Stomach (tissue), 9 donors: ENCODE results near the gene ADAM30. TPM values are rescaled to one million over a fixed set of nuclear protein-coding genes. Genes with fewer than 3 reads are reported as not detected.

Source experiments
- DNase-seq, 2 donors: peaks; one replicate each; pipeline versions ENCODE4 v3.0.0 to v3.0.0-alpha.2; 2013 to 2019
- H3K27ac ChIP-seq, 5 donors: fragments of 200-600 bp in 4 of 5; sonication (generic) in 4 of 5; one replicate each; pipeline ENCODE4 v1.5.1; 2013 to 2019; ENCODE audit warnings: mild to moderate bottlenecking in 1 of 5, moderate library complexity in 1 of 5
- H3K27me3 ChIP-seq, 3 donors: fragments of 200-600 bp; sonication (generic); one replicate each; pipeline ENCODE4 v1.5.1; 2017 to 2019; ENCODE audit warnings: mixed run types in 1 of 3
- H3K36me3 ChIP-seq, 4 donors: fragments of 200-600 bp; sonication (generic); 1 replicate in 3 of 4; 2 replicates in 1 of 4; pipeline ENCODE4 v1.5.1; 2016 to 2019
- H3K4me1 ChIP-seq, 4 donors: fragments of 200-600 bp; sonication (generic); one replicate each; pipeline ENCODE4 v1.5.1; 2016 to 2019
- H3K4me3 ChIP-seq, 4 donors: fragments of 200-600 bp; sonication (generic) in 3 of 4; one replicate each; pipeline ENCODE4 v1.5.1; 2016 to 2019; ENCODE audit warnings: mild to moderate bottlenecking in 1 of 4
- H3K9me3 ChIP-seq, 4 donors: fragments of 200-600 bp; sonication (generic); one replicate each; pipeline ENCODE4 v1.5.1; 2016 to 2019
- EP300 ChIP-seq: sonication (generic); formaldehyde crosslinking; IDR thresholded peaks from one replicate; pipeline ENCODE4 v1.6.1; 2017; ENCODE audit warnings: antibody characterized with exemption
- POLR2A ChIP-seq, 4 donors: fragments of 450-650 bp; IDR thresholded peaks; one replicate each; pipeline ENCODE4 v1.6.1; 2016; ENCODE audit warnings: antibody characterized with exemption in 4 of 4, control low read depth in 2 of 4, mild to moderate bottlenecking in 1 of 4, moderate library complexity in 1 of 4
- POLR2AphosphoS5 ChIP-seq, 3 donors: sonication (generic); formaldehyde crosslinking; IDR thresholded peaks; one replicate each; pipeline ENCODE4 v1.6.1; 2016; ENCODE audit warnings: antibody characterized with exemption in 3 of 3
- WGBS, 5 donors: extraction: QIAGEN DNeasy Blood & Tissue Kit in 3 of 5; methylation state at CpG; one replicate each; pipeline versions ENCODE4 v1.1.5 to v1.1.7; 2013 to 2018; 5-methylcytosine and 5-hydroxymethylcytosine counted together
- intact Hi-C: fragments of 100-400 bp; cut with DNase I; formaldehyde crosslinking; loops from one replicate; pipeline ENCODE4 v1.15.1; 2023; ENCODE audit warnings: low total_unique reads
- polyA plus RNA-seq, 3 donors: library from polyadenylated mRNA; stranded (reverse); fragments of 200-250 nt; gene quantifications; one replicate each; pipeline ENCODE4 v1.2.3, GENCODE V29; 2013
- total RNA-seq, 5 donors: library from RNA; depleted of rRNA; stranded (reverse); fragments of >200 nt; gene quantifications; one replicate each; pipeline versions ENCODE4 v1.1.0 to v1.2.3, GENCODE V29; 2014 to 2016
- TF ChIP-seq, protein P1 (sequence below), 7 experiments: fragments of 450-650 bp in 4 of 7; fragments of 200-600 bp in 3 of 7; sonication (generic) in 3 of 7; IDR thresholded peaks; one replicate each; pipeline ENCODE4 v1.5.1; 2016 to 2019; ENCODE audit warnings: antibody characterized with exemption in 7 of 7, control low read depth in 2 of 7, mild to moderate bottlenecking in 1 of 7
- donor health status: healthy with polysubstance abuse.
- donor health status: Bipolar disorder and iron deficiency.
- donor health status: healthy.

ADAM30 gene
- total and polyA plus RNA-seq, 8 donors = not detected

- Histone ChIP-seq H3K4me1 (no peaks in the 10 kb centered on the region), H3K9me3 (no peaks in the 10 kb centered on the region), H3K27me3 (no peaks in the 10 kb centered on the region), H3K4me3 (no peak overlapping the region), H3K27ac (no peak overlapping the region), H3K36me3 (peaks cover 21 to 44% (median 41%) of the 10 kb centered on the region in 4 donors)
- intact Hi-C loops = no loop called here
- WGBS, 5 donors = 81 to 90% (median 86%) methylated on average over 2 of the region's 2 CpGs
- TF ChIP-seq, protein P1, sequence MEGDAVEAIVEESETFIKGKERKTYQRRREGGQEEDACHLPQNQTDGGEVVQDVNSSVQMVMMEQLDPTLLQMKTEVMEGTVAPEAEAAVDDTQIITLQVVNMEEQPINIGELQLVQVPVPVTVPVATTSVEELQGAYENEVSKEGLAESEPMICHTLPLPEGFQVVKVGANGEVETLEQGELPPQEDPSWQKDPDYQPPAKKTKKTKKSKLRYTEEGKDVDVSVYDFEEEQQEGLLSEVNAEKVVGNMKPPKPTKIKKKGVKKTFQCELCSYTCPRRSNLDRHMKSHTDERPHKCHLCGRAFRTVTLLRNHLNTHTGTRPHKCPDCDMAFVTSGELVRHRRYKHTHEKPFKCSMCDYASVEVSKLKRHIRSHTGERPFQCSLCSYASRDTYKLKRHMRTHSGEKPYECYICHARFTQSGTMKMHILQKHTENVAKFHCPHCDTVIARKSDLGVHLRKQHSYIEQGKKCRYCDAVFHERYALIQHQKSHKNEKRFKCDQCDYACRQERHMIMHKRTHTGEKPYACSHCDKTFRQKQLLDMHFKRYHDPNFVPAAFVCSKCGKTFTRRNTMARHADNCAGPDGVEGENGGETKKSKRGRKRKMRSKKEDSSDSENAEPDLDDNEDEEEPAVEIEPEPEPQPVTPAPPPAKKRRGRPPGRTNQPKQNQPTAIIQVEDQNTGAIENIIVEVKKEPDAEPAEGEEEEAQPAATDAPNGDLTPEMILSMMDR (IDR thresholded peaks at IDR 0.05) = no peak
- TF ChIP-seq POLR2A (IDR thresholded peaks at IDR 0.05) = no peak
- no peak for TF ChIP-seq POLR2AphosphoS5 (IDR thresholded peaks at IDR 0.05)
- TF ChIP-seq EP300 = no peak
- DNase-seq = no peak
Measured at GRCh38 chr1:119911775-119912174, 15.5 kb upstream of the ADAM30 start.

- Histone ChIP-seq H3K4me1 (no peaks in the 10 kb centered on the region), H3K4me3 (no peak overlapping the region), H3K27ac (no peak overlapping the region), H3K27me3 (no peaks in the 10 kb centered on the region), H3K9me3 (peaks cover 0 to 5% (median 0%) of the 10 kb centered on the region in 4 donors), H3K36me3 (peaks cover 12 to 32% (median 29%) of the 10 kb centered on the region in 4 donors)
- TF ChIP-seq, protein P1 (IDR thresholded peaks at IDR 0.05) = no peak
- TF ChIP-seq EP300 = no peak
- no peak for TF ChIP-seq POLR2AphosphoS5 (IDR thresholded peaks at IDR 0.05)
- no peak for TF ChIP-seq POLR2A (IDR thresholded peaks at IDR 0.05)
- DNase-seq = no peak
- intact Hi-C loops = no loop called here
- whole genome bisulfite sequencing, 5 donors = 65 to 85% (median 78%) methylated on average over 4 of the region's 4 CpGs
Measured at GRCh38 chr1:119910618-119911017, 14.3 kb upstream of the ADAM30 start.

DNA sequence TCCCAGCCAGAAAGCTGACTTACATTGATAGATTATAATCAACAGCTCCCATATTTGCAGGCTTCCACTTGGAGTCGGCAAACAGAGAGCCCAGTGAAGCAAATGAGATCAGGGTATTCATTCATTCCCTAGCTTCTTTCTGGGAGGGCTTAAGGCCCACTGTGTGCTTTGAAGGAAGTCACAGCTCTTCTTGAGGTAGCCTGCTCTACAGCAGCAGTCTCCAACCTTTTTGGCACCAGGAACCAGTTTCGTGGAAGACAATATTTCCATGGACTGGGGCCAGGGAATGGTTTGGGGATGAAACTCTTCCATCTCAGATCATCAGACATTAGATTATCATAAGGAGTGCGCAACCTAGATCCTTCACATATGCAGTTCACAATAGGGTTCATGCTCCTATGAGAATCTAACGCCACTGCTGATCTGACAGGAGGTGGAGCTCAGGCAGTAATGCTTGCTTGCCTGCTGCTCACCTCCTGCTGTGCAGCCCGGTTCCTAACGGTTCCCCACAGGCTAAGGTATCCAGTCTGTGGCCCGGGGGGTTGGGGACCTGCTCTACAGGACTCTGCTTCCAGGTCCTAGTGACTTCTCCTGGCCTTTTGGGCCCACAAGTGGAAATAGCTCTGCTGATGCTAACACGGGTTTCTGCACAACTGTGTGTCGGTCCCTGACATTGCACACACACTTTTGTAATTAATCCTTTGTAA, 13.7 kb upstream of the ADAM30 start:
- Histone ChIP-seq H3K4me3 (no peak overlapping the region), H3K27me3 (no peaks in the 10 kb centered on the region), H3K9me3 (peaks cover 0 to 8% (median 3%) of the 10 kb centered on the region in 4 donors), H3K36me3 (peaks cover 7 to 26% (median 23%) of the 10 kb centered on the region in 4 donors), H3K4me1 (no peaks in the 10 kb centered on the region), H3K27ac (no peak overlapping the region)
- TF ChIP-seq, protein P1 (IDR thresholded peaks at IDR 0.05) = no peak
- no peak for TF ChIP-seq POLR2AphosphoS5 (IDR thresholded peaks at IDR 0.05)
- no peak for TF ChIP-seq EP300
- no peak for TF ChIP-seq POLR2A (IDR thresholded peaks at IDR 0.05)
- DNase-seq = no peak
- WGBS, 5 donors = 64 to 79% (median 71%) methylated on average over 8 to 9 of the region's 9 CpGs
- intact Hi-C loops = no loop called here

- H3K4me3 ChIP-seq = no peak overlapping the region
- no peaks in the 10 kb centered on the region for H3K4me1 ChIP-seq
- no peak overlapping the region for H3K27ac ChIP-seq
- TF ChIP-seq POLR2A (IDR thresholded peaks at IDR 0.05) = no peak
- no peak for TF ChIP-seq POLR2AphosphoS5 (IDR thresholded peaks at IDR 0.05)
- TF ChIP-seq EP300 = no peak
- TF ChIP-seq, protein P1 (IDR thresholded peaks at IDR 0.05) = no peak
- peaks cover 0 to 13% (median 9%) of the 10 kb centered on the region in 4 donors for H3K36me3 ChIP-seq
- no peak for DNase-seq
- no peaks in the 10 kb centered on the region for H3K27me3 ChIP-seq
- 84 to 92% (median 91%) methylated on average over 3 of the region's 3 CpGs for WGBS, 5 donors
- peaks cover 0 to 12% (median 5%) of the 10 kb centered on the region in 4 donors for H3K9me3 ChIP-seq
- intact Hi-C loops = no loop called here
Measured at GRCh38 chr1:119908661-119909060, 12.3 kb upstream of the ADAM30 start.
